DMS153 treated with DMSO at 0.1 percent for 48 hours (cell line): ENCODE data around the gene SUPT3H.

Experiments used
- DNase-seq: peaks from one replicate; lab custom pipeline; 2025; ENCODE audit not compliant: unreplicated experiment; lab: John Stamatoyannopoulos, UW

Gene SUPT3H

DNA sequence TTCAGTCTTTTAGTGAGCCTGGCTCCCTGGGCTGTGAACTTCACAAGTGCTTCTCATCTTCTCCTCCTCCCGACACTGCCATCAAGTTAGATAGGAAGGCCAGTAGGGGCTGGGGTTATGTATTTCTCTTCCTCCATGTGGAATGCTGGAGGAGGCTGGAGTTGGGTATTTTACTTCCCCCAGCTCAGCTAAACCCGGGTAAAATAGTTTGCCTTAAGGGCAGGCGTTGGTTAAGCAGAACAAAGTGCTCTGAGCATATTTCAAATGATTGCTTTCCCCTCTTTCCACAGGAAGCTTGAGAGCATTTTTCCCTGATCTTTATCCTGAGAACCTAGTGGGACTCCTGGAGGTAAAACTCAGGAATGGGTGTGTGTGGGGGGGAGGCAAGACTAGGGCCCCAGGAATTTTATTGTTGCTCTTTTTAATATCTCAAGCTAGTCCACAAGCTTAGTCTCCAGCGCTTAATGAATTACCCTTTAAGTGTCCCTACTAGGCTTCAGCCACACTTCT, 16.9 kb upstream of the SUPT3H start:
- no peak for DNase-seq

DNA sequence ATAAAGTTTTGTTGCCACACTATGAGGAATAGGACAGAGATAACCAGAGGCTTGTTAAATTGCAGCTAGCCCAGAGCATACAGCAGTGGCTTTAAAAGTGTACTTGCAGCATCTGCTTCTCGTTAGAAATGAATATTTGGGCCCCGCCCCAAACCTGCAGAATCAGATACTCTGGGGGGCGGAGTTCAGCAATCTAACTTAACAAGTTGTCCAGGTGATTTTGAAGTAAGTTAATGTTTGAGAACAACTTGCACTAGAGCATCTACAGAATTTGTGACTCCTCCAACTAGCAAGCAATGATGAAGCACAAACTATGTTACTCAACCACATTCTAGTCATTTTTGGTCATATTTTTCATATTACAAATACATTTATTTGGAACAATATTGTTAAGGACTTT, 10.6 kb upstream of the SUPT3H start:
- no peak for DNase-seq

DNA sequence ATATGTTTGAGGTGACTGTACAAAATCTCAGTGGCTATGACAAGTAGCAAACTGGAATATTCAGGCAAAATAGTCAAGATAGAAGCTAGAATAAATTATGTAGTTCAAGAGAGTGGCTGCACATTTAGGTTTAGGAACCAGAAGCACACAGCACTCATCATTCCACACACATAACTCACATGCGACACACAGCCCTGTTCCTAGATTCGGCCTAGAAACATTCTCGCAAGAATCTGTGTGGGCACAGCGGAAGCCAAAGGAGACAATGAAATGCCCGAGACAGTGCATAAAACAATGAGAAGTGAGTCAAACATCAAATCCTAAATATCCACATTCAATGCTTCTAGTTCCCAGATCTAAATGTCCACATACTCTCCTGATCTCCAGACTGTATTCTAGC, 9.5 kb upstream of the SUPT3H start:
- DNase-seq, result no peak

DNA sequence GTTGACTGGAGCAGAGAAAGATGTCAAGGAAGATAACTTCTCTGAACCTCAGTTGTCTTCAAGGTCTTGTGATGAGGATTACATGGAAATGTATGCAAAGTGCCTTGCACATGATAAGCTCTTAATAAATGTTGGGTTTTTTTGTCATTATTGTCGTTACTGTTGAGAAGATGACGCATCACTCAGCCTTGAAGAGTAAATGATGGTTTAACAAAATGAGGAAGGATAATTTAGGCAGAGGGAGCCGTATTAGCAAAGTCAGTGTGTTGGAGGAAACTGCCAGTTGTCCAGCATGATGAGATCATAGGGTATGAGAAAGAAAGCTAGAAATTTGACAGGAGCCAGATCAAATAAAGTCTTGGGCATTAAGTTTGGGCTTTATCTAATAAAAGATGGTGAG, 8.8 kb upstream of the SUPT3H start:
- no peak for DNase-seq

DNA sequence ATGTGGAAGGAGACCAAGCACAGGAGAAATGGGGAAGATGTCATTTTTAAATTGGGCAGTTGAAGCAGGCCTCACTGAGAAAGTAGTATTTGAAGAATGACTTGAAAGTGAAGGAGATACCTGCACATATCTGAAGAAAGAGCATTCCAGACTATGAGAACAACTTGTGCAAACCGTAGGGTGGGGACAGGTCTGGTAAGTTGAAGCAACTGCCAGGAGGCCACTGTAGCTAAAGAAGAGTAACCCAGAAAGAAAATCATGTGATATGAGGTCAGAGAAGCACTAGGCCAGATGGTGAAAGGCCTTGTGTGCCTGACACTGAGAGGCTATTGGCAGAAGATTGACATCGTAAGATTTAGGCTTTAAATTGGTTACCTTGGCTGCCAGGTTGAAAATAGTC, 4.7 kb upstream of the SUPT3H start:
- no peak for DNase-seq

DNA sequence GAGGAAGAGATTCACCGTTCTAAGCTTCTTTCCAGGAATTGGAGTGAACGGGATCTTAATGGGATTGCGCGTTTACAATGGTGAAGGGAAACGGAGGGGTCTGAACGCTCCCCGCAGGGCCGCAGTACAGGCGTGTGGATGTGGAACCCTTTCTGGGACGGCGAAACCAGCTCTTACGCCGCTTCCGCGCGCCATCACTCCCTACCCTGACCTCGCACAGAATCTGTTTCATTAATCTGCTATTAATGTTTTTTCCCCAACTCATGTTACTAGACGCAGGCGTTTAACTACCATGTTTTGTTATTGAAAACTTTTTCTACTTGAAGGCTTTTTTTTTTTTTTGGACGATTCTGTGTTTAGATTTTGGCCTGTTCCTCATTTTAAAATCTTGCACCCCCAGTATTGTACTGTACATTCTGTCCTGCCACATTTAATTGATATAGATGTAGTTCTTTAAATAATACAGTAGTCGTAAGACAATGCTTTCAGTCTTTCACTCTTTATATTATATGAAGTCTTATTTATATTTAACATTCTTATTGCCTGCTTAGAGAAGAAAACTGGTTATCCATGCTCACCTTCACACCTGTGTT, 696 bp upstream of the SUPT3H start:
- DNase-seq, result peak; percentile 58

DNA sequence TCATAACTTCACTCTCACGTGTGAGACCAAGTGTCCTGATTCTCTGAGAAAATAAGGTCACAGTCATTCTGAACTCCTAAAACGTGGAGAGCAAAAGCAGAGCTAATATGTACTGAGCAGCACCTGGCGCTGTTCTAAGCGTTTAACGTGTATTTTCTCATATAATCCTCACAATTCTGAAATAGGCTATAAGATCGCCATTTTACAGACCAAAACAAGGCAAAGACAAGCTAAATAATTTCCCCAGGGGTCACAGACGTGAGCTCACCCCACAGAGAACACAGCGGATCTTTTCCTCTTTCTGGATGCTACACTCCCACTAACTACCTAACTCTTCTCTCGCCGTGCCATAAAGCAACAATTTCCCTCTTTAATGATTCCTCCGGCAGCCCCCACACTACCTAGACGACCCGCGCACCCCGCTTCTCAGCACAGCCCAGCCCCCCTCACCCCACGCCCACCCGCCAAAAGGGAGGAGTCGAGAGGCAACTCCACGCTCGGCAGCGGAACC, 636 bp downstream of the SUPT3H start:
- peak; percentile 45 for DNase-seq

DNA sequence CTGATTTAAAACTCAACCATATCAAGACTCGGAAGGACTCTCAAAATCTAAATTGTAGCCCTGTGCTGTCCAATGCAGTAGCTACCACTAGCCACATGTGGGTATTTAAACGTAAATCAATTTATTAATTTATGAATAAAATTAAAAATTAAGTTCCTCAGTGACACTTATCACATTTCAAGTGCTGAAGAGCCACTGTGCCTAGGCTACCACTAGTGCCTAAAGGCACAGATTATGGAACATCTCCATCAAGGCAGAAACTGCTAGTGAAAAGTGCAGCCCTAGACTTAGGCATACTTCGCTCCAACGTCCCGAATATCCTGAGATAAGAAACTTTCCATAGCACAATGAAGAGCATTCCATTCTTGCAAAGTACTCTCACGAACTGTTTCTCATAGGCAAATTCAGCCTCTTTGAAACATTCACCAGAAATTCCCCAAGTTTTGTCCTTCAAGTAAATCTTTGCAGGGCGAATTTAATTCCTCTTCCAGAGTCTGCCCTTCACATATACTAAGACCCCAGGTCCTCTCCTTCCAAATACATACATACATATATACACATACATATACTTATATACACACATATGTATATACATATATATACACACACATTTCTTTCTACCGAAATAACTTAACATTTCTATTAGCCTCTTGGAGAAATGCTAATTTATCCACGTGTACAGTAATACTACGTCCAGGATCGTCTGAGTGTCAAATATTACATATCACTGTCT, 1.3 kb downstream of the SUPT3H start:
- no peak for DNase-seq

DNA sequence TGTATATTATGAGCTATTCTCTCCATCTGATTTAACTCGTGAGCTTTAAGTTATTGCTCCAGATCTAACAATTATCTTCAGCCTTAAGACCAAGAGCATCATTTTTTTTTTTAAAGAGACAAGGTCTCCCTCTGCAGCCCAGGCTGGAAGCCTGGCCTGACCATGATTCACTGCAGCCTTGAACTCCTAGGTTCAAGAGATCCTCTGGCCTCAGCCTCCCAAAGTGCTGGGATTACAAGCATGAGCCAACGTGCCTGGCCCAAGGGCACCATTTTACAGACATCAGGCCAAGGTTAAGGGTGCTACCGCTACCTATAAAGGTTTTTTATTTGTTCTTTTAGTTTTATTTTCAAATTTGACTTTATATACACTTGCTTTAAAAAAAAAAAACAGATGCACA, 2.3 kb downstream of the SUPT3H start:
- no peak for DNase-seq

DNA sequence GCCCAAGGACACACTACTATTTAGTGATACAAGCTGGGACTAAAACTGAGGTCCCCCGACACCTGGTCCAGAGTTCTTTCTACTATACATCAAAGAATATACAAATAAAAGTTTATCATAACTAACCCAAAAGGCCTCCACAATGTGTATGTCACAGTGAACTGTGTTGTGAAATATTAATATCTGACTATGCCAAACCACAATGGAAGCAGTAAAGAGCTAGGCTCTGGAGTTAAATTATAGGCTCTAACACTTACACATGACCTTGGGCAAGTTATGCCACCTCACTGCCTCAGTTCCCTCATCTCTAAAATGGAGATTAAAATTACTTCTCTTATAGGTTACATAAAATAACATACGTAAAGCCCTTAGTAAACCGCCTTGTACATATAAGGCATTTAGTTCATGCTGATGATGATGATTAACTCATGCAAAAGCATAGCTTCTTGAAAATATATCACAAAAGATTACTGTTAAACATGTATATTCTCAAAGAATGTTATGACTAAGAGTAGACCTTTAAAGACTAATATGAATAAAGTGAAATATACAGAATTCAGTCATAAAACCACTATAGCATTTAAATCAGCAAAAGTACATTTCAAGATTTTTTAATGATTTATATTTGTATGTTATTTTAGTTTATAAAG, 5.7 kb downstream of the SUPT3H start:
- no peak for DNase-seq

DNA sequence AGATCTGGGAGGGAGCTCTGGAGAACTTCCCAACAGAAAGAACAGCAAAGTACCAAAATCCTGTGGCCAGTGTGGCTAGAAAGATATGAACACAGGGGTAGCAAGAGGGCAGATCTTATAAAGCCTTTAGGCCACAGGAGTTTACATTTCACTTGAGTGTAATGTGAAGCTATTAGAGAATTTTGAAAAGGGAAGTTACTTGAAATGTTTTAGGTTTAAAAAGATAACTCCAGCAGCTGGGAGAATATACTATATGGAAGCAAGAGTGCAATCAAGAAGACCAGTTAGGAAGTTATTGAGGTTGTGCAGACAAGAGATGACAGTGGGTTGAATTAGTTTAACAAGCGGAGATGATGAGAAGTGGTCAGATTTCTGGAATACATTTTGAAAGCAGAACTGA, 7.9 kb downstream of the SUPT3H start:
- DNase-seq, result no peak

DNA sequence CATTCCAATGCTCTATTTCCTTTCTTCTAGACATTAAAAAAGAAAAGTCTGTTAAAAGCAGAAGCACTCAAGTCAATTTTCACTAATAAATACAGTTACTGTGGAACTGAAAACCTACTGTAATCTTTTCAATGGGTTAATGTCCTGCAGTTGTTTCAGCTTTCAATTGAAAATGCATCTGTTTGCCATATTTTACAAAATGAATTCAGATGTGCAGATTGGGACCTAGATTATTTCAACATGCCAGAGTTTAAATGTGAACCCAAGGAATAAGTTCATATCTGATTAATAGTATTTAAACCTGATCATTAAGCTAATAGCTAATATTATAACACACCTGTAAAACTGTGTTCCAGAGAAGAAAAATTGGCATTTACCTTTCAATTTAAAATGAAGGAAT, 9.7 kb downstream of the SUPT3H start:
- no peak for DNase-seq

DNA sequence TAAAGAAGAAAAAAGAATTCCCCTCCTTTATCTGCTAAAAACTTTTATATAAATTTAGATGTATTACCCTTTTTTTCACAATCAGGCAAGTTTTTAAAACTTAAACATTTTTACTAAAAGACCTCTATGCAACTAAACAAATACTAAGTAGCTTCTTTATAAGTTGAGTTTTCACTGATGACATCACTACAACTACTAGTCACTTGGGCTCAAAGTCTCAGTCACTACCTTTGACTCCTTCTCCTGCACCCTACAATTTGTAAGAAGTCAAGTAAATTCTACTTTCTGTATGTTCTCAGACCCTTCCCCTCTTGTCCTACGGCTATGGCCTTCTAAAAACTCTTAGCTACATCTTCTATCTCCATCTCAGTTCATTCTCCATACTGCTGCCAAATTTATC, 11.2 kb downstream of the SUPT3H start:
- DNase-seq, result no peak

DNA sequence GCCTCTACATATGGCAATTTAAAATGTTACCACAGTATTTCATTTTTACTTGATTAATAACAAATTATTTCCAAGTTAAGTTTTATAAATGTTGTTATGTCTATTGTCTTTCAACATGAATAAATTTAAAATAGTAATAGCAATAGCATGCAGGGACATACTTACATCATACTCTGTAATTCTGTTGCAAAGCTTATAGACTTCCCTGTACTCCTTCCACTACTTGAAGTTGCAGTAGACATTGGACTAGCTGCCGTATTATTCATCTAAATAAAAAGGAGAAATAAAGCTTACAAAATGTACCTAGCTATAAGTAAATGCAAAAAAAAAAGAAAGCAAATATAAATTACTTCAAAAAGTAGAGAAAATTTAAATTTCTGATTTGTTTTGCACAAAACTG, 12.7 kb downstream of the SUPT3H start:
- no peak for DNase-seq

DNA sequence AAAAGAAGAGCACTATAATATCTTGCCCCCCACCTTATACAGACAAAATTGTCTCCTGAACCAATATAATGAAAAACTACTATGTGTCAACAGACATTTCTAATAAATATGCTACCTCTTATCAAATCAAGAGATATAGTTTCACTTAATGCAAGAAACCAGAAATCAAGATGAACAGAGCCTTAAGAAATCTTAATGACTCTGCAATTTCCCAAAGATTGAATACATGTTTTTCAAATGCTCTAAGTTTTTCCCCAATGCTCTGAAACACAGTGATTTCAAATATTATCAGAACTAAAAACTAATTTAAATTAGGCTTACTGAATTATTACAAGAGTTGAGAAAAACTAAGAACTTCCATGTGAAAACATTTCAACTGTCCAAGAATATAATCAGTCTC, 13.3 kb downstream of the SUPT3H start:
- no peak for DNase-seq

DNA sequence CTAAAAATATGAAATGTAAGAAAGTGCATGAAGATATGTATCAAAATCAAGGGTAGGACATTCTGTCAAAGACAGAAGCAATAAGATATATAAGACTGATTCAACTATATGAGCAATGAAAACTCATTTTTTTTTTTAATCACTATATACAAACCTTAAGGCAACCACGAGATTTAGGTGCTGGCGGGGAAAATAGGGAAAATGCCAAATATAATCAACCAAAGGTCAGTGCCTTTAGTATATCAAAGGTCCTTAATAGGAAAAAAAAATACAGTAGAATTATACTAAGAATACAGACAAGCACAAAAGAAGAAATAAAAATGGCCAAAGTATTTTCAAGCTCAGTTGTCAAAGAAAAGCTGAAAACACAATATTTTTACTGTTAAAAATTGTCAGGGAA, 24.1 kb downstream of the SUPT3H start:
- DNase-seq, result no peak

DNA sequence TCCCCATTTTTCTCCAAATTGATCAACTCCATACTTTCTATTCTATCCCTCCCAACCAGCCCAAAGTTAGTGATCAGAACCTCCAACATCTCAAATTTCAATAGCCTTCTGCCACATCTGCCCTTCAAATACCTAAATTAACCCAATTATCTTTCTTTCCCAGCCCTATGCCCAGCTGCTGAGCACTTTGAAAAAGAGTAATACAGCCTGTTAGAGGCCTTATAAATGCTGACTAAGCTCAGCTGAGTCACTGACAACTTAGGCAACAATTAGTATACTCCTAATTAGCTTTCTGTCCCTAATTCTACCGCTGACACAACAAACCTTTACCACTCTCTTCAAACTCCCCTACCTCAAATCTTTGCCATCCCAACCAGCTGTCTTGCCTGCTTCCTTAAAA, 26.1 kb downstream of the SUPT3H start:
- DNase-seq, result no peak

DNA sequence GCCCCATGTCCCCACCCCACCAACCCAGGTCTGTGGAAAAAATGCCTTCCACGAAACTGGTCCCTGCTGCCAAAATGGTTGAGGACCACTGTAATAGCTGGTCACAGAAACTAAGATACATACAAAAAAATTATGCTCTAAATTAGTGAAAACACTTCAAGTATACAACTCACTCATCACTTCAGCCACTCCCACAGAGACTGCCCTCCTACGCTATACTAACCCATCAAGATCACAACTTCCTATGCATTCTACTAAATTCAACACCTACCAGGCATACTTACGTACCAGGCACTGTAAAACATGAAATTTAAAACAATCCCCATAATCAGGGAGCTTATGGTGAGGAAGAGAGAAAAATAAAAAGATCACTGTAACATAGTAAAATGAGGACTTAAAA, 26.7 kb downstream of the SUPT3H start:
- no peak for DNase-seq

DNA sequence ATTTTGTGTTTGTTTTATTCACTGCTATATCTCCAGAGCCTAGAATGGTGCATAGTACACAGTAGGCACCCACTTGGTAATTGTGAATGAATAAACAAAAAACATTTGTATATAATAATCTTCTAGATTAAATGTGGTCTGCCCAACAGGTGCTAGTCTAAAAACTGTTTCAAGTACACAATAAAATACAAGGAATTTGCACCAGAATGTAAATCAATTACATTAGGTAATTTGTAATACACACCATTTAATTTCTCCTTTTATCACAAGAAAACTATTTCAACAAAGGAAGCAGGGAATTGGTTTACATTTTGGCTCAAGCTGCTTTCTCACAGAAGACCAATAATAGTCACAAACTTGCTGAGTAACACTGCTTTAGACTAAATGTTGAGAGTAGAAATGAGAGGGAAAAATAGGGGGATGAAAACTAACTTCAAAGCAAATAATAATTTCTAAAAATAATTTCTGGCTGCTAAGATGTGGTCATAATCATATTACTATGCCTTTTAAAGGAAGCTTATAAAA, 27.5 kb downstream of the SUPT3H start:
- DNase-seq, result no peak

DNA sequence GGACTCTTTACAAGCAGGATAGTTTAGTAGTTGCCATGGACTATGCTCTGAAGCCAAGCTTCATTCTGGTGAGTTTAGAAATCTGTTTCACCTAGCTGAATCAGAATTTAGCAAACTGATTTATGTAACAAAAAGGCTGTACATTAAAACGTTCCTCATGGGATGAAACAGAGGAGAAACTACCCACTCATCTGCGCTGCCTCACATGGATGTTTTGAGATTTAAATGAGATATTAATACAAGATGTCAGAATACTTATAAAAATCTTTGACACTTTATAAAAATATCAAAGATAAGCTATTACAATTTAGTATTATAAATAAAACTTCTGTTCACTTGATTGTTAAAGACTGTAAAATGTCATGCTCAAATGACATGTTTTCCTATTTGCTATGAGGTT, 32.8 kb downstream of the SUPT3H start:
- DNase-seq, result no peak

DNA sequence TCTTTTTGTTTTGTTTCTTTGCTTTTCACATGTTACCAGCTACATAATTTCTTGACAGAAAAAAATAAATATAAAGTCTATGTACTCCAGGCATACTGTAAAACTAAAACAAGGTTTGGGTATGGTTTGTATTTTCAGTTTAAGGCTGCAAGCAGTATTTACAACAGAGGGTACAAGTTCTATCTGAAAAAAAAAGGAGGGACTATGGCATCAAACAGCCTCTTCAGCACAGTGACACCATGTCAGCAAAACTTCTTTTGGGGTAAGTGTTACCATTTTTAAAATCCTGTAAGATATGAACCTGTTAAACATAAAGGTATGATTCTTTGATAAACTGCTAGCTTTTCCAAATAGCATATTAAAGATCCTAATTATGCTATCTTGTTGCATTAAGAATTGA, 49.2 kb downstream of the SUPT3H start:
- no peak for DNase-seq

DNA sequence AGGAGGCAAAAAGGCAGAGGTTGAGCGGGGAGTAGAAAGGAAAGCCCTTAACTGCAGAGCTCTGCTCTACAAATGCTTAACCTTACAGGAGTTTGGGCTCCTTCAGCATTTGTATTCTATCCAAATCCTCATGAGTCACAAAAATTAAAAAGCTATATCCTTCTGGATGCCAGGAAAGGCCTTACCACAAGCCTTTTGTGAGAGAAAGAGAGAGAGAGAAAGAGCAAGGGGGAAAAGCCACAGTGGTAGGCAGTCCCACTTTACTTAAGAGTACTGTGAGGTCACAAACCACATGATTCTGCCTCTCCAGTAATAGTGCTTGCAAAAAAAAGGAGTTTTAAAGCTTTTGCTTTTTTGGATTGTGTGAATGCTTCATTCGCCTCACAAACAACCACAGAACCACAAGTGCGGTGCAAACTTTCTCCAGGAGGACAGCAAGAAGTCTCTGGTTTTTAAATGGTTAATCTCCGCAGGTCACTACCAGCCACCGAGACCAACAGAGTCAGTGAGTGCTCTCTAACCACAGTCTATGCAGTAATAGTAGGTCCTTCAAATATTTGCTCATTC, 49.7 kb downstream of the SUPT3H start, which contains the start of gene RUNX2:
RUNX2 (plus strand) TSS at position 375 of the 567 bp plus-strand sequence. CDS start 397 bp downstream, outside the sequence.
- DNase-seq, result no peak
